ENCODE data around the gene CDK13.

The CDK13 gene

GRCh38 chr7:40148671-40149070 lies 198.6 kb downstream of the CDK13 start:
- no peak for DNase-seq (ENCODE audit: low read depth)

Measured in stimulated activated CD4-positive, alpha-beta T cell treated with anti-CD3 and anti-CD28 coated beads, Interleukin-2, amount 100 ng/mL, for 4 hours (primary cell).